Measurements from ENCODE around the gene IRX1. TPM values are rescaled to one million over a fixed set of nuclear protein-coding genes. Genes with fewer than 3 reads are reported as not detected.

IRX1 gene
- total and polyA plus RNA-seq, 2 of the 8 experiments (the other 6 are each of a cell fraction or from before 2014, with no cell fraction given) = 2.6 to 3.9 TPM

DNA sequence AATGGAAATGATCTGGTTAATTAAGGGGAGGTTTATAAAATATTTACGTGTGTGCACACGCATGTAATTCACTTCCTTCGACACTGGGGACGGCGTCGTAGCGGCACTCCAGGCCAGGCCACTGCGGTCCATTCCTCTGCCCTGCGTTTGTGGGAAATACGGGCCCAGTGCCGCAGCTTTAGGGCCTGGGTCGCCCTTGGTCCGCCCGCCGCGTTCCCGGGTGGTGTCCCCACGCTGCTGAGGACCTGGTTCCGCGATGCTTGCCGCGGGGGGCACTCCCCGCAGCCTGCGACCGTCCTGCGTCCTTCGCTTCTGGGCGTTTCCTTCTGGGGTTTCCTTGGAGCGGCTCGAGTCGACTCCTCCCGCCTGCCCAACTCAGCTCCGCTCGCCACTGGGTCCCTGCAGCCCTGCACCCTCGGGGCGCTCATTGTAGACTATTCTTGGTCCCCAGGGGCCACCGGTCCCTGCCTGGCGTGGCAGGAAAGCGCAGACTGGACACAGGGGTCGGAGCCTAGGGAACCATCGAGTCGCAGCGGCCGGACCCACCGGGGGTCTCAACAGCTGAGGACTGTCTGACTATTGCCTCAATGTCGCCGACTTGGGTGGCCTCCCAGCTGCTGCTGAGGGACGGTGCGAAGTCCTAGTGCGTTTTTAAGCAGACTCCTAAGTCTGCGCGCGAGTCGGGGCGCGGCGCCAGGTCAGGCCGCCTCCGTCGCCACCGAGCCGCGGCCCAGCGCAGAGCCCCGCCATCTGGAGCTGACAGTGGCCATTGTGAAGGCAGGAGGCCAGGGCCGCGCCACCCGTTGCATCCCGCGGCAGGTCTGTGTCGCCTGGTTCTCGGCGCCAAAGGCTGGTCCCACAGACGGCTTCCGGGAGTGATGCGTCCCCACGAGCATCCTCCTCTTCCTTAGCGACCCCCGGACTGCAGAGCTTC, 4.4 kb upstream of the IRX1 start (continued):
- peak; percentile 44 for TF ChIP-seq ASH2L (IDR thresholded peaks at IDR 0.05; ENCODE audit: low read length)
